GM10266 (cell line): Measurements from ENCODE around the gene MPRIP.

Experiments
- DNase-seq: peaks from one replicate; pipeline ENCODE4 v3.0.0; 2012; ENCODE audit errors: extremely low spot score
- CTCF ChIP-seq: IDR thresholded peaks from 2 replicates; pipeline ENCODE4 v1.5.1; 2012; ENCODE audit warnings: mild to moderate bottlenecking, low read depth; ENCODE audit not compliant: control insufficient read depth, insufficient read depth; ENCODE audit errors: missing control alignments

MPRIP gene

GRCh38 chr17:17149520-17150447 is 107.5 kb downstream of the MPRIP start:
- TF ChIP-seq CTCF, result no peak
- no peak for DNase-seq

GRCh38 chr17:17150448-17150800 is 108.2 kb downstream of the MPRIP start:
- DNase-seq, result peak; percentile 56
- no peak for TF ChIP-seq CTCF

DNA sequence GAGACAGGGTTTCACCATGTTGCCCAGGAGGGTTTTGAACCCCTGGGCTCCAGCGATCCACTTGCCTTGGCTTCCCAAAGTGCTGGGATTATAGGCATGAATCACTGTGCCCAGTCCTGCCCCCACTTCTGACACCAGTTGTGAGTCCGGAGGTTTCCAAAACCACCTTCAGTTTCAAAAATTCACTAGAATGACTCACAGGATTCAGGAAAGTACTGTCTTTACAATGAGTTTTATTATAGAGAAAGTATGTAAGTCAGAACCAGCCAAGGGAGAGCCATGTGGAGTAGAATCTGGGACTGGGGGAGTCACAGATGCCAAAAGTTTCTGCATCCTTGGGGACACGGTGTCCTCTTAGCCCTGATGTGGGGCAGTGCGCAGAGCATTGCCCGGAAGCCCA is 108.8 kb downstream of the MPRIP start:
- no peak for DNase-seq
- no peak for TF ChIP-seq CTCF

DNA sequence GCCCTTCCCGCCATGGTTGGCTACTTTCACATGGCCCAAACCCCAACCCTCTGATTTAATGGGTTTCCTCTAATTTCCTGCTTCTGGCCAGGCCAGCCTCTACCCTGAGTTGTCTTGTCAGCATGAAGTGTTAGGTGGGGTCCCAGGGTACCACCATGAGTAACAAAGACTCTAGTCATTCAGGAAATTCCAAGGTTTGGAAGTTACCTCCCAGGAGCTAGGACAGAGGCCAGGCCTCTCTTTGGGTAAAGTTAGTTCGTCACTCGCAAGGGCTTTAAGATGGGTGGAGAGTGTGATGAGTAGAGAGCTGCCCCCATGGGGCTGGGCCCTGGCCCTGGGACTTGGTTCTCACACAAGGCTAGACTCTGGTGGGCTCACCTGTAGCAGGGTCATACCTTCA is 109.3 kb downstream of the MPRIP start:
- no peak for DNase-seq
- no peak for TF ChIP-seq CTCF

GRCh38 chr17:17151962-17152361 is 109.7 kb downstream of the MPRIP start:
- no peak for DNase-seq
- TF ChIP-seq CTCF, result no peak

- no peak for DNase-seq
- TF ChIP-seq CTCF, result no peak
Observed at GRCh38 chr17:17152385-17152784, 110.1 kb downstream of the MPRIP start.

- DNase-seq, result no peak
- no peak for TF ChIP-seq CTCF
Observed at GRCh38 chr17:17153071-17153470, 110.8 kb downstream of the MPRIP start.
